GM12878 (cell line): Measurements from ENCODE around the gene CACNA1I. TPM values are rescaled to one million over a fixed set of nuclear protein-coding genes. Genes with fewer than 3 reads are reported as not detected.

Experiments used
- ATAC-seq: fragments of 200-7000 bp; cut with Tn5 transposase; 3 replicates; pipeline ENCODE4 v1.9.1; 2020; ENCODE audit warnings: mild to moderate bottlenecking, moderate library complexity
- BruUV-seq: library from RNA; stranded (reverse); fragments of 400-500 nt; replicated peaks from 2 replicates; lab custom pipeline; 2021; lab: Mats Ljungman, UMichigan
- CTCF ChIA-PET: fragments of 300-600 bp; sonication (Branson Sonifier 250); formaldehyde crosslinking; extraction: SDS; loops from one replicate; lab custom pipeline; 2021; ENCODE audit warnings: inconsistent platforms; lab: Yijun Ruan, JAX
- POLR2A ChIA-PET: fragments of 350-600 bp; formaldehyde crosslinking; extraction: SDS; loops from one replicate; lab custom pipeline; 2021; ENCODE audit warnings: inconsistent platforms; lab: Charles Lee
- RAD21 ChIA-PET: fragments of 300-600 bp; sonication (Branson Sonifier 250); formaldehyde crosslinking; loops from one replicate; lab custom pipeline; 2023; ENCODE audit warnings: antibody characterized with exemption; ENCODE audit not compliant: unreplicated experiment; lab: Charles Lee
- SMC1A ChIA-PET: fragments of 300-600 bp; sonication (Branson Sonifier 250); formaldehyde crosslinking; loops from one replicate; lab custom pipeline; 2023; ENCODE audit not compliant: unreplicated experiment, uncharacterized antibody; lab: Charles Lee
- DNase-seq: peaks from one replicate; pipeline ENCODE4 v3.0.0-alpha.2; 2011; ENCODE audit warnings: low read depth, low spot score
- FAIRE-seq: peaks from 3 replicates; lab custom pipeline; 2011; peaks lifted over from hg19 to GRCh38; lab: Jason Lieb, UNC
- H2AFZ ChIP-seq: 2 replicates; pipeline ENCODE4 v1.6.0; 2011; ENCODE audit warnings: low read depth, low read length, control low read depth; ENCODE audit not compliant: control insufficient read depth
- H3K27ac ChIP-seq: 2 replicates; pipeline ENCODE4 v1.5.1; 2011; ENCODE audit warnings: control low read depth; ENCODE audit not compliant: control insufficient read depth, insufficient read depth
- H3K27me3 ChIP-seq, 2 experiments: replicated peaks in 1 of 2; 2 replicates each; pipeline versions ENCODE4 v1.6.0 to v1.6.1; 2011; ENCODE audit warnings: low read length in 1 of 2; ENCODE audit not compliant: control insufficient read depth in 2 of 2, insufficient read depth in 2 of 2
- H3K36me3 ChIP-seq, 2 experiments: 2 replicates each; pipeline ENCODE4 v1.5.1; 2011; ENCODE audit warnings: low read length in 1 of 2; ENCODE audit not compliant: control insufficient read depth in 2 of 2, insufficient read depth in 2 of 2
- H3K4me1 ChIP-seq: 2 replicates; pipeline ENCODE4 v1.6.1; 2011; ENCODE audit warnings: mild to moderate bottlenecking, low read length, moderate library complexity, mixed read lengths; ENCODE audit not compliant: control insufficient read depth, insufficient read depth
- H3K4me2 ChIP-seq: 2 replicates; pipeline ENCODE4 v1.6.0; 2011; ENCODE audit warnings: control low read depth; ENCODE audit not compliant: control insufficient read depth, insufficient read depth
- H3K4me3 ChIP-seq: fragments of 200-600 bp; sonication (generic); 2 replicates; pipeline ENCODE4 v1.5.1; 2016
- H3K79me2 ChIP-seq: 2 replicates; pipeline ENCODE4 v1.6.0; 2011; ENCODE audit warnings: low read length; ENCODE audit not compliant: control insufficient read depth, insufficient read depth
- H3K9ac ChIP-seq: 2 replicates; pipeline ENCODE4 v1.8.0; 2011; ENCODE audit warnings: low read length, control low read depth, mixed read lengths; ENCODE audit not compliant: control insufficient read depth, insufficient read depth
- H3K9me3 ChIP-seq: replicated peaks from 3 replicates; pipeline ENCODE4 v1.5.1; 2011; ENCODE audit warnings: mild to moderate bottlenecking, low read length; ENCODE audit not compliant: control insufficient read depth, insufficient read depth
- H4K20me1 ChIP-seq: 2 replicates; pipeline ENCODE4 v1.6.0; 2011; ENCODE audit not compliant: control insufficient read depth, insufficient read depth
- CBX5 ChIP-seq: sonication (generic); IDR thresholded peaks from 2 replicates; pipeline ENCODE4 v1.6.1; 2016; ENCODE audit warnings: low read depth, moderate library complexity, mild to moderate bottlenecking, inconsistent platforms
- CEBPB ChIP-seq, 2 experiments: fragments of 150-350 bp in 1 of 2; IDR thresholded peaks; 2 replicates each; pipeline ENCODE4 v1.6.1; 2012 to 2014; ENCODE audit warnings: low read depth in 2 of 2, low read length in 2 of 2, borderline replicate concordance in 1 of 2, inconsistent platforms in 1 of 2
- EP300 ChIP-seq, 2 experiments: fragments of 150-350 bp in 1 of 2; IDR thresholded peaks; 2 replicates each; pipeline ENCODE4 v1.6.1; 2011 to 2012; ENCODE audit warnings: low read depth in 2 of 2, low read length in 2 of 2, borderline replicate concordance in 1 of 2, improper control_type of control experiment in 1 of 2, inconsistent platforms in 1 of 2; ENCODE audit not compliant: control insufficient read depth in 1 of 2
- FOS ChIP-seq: IDR thresholded peaks from 3 replicates; pipeline ENCODE4 v1.6.1; 2011; ENCODE audit warnings: borderline replicate concordance; ENCODE audit not compliant: insufficient read length; ENCODE audit errors: extremely low read depth
- KDM1A ChIP-seq: fragments of 200-600 bp; sonication (generic); IDR thresholded peaks from 2 replicates; pipeline ENCODE4 v1.6.1; 2016; ENCODE audit warnings: borderline replicate concordance
- MXI1 ChIP-seq: fragments of 150-350 bp; IDR thresholded peaks from 2 replicates; pipeline ENCODE4 v1.6.1; 2011; ENCODE audit warnings: low read depth, mild to moderate bottlenecking, inconsistent platforms, low read length, improper control_type of control experiment
- MYB ChIP-seq: fragments of 150-350 bp; IDR thresholded peaks from 2 replicates; pipeline ENCODE4 v1.6.1; 2014; ENCODE audit warnings: mild to moderate bottlenecking, low read depth, low read length, borderline replicate concordance
- NFXL1 ChIP-seq: fragments of 450-650 bp; IDR thresholded peaks from 2 replicates; pipeline ENCODE4 v1.6.1; 2017; ENCODE audit warnings: antibody characterized with exemption, mild to moderate bottlenecking, borderline replicate concordance
- NR2F1 ChIP-seq: fragments of 450-650 bp; conservative IDR thresholded peaks from 2 replicates; pipeline ENCODE4 v1.6.1; 2017; ENCODE audit warnings: mild to moderate bottlenecking
- SIN3A ChIP-seq: IDR thresholded peaks from 2 replicates; pipeline ENCODE4 v1.6.1; 2012; ENCODE audit warnings: low read depth, low read length, improper control_type of control experiment
- SIX5 ChIP-seq: IDR thresholded peaks from 2 replicates; pipeline ENCODE4 v1.6.1; 2011; ENCODE audit warnings: mild to moderate bottlenecking, low read depth, low read length, moderate library complexity; ENCODE audit not compliant: severe bottlenecking
- TCF7 ChIP-seq: IDR thresholded peaks from 2 replicates; pipeline ENCODE4 v1.6.1; 2014; ENCODE audit warnings: antibody characterized with exemption, borderline replicate concordance
- ZBTB4 ChIP-seq: fragments of 450-650 bp; formaldehyde crosslinking; IDR thresholded peaks from 2 replicates; pipeline ENCODE4 v1.4.0; 2022; ENCODE audit warnings: mild to moderate bottlenecking, moderate library complexity
- ZBTB40 ChIP-seq: fragments of 450-650 bp; IDR thresholded peaks from 2 replicates; pipeline ENCODE4 v1.6.1; 2016; ENCODE audit warnings: mild to moderate bottlenecking, moderate library complexity, borderline replicate concordance
- ZNF622 ChIP-seq: fragments of 450-650 bp; IDR thresholded peaks from 2 replicates; pipeline ENCODE4 v1.6.1; 2017; ENCODE audit warnings: mild to moderate bottlenecking, inconsistent platforms
- WGBS: methylation state at CpG from one replicate; pipeline ENCODE4 v1.1.6; 2016; ENCODE audit warnings: low lambda C conversion rate; ENCODE audit not compliant: insufficient replicate concordance, insufficient coverage; ENCODE audit errors: missing lambda C conversion rate; 5-methylcytosine and 5-hydroxymethylcytosine counted together
- in situ Hi-C: fragments of 300-500 bp; cut with MboI; formaldehyde crosslinking; loops from 9 replicates; pipeline ENCODE4 v1.14.3; 2018; ENCODE audit warnings: mixed read lengths
- intact Hi-C: fragments of 100-400 bp; cut with micrococcal nuclease; formaldehyde crosslinking; loops from one replicate; pipeline ENCODE4 v1.14.2; 2022; ENCODE audit not compliant: unreplicated experiment
- polyA plus RNA-seq, 11 experiments: library from polyadenylated mRNA; depleted of rRNA in 4 of 11; unstranded in 6 of 11; stranded (reverse) in 5 of 11; fragments of >200 nt; fragmentation: Nextera tagmentation in 4 of 11; fragmentation: Illumina TruSeq in 1 of 11; extraction: Ambion mirVana in 4 of 11; extraction: Trizol in 1 of 11; gene quantifications; 1 replicate in 1 of 11; 2 replicates in 10 of 11; pipeline versions ENCODE4 v1.2.1 to v1.2.3, GENCODE V29; 2011 to 2016; ENCODE audit warnings: inconsistent platforms in 2 of 11, missing spikeins in 2 of 11, low read depth in 1 of 11
- total RNA-seq, 4 experiments: library from RNA; depleted of rRNA in 3 of 4; stranded (reverse); fragments of >200 nt in 3 of 4; fragmentation: Illumina TruSeq in 1 of 4; extraction: Trizol in 1 of 4; gene quantifications; 2 replicates each; pipeline versions ENCODE4 v1.2.1 to v1.2.3, GENCODE V29; 2013 to 2021

The CACNA1I gene
- total and polyA plus RNA-seq, 10 of the 15 experiments (the other 5 are each of a cell fraction or from before 2014, with no cell fraction given): 0.01 to 0.03 TPM; not detected in 8

GRCh38 chr22:39703928-39704639, 133.5 kb downstream of the CACNA1I start (continued):
- TF ChIP-seq MYB (no peak), EP300 (IDR thresholded peaks at IDR 0.05; ENCODE audit: borderline replicate concordance in 1 of 2, control insufficient read depth in 1 of 2, low read depth in 2 of 2, low read length in 2 of 2) (no peak), ZBTB4 (no peak), NR2F1 (no peak), CBX5 (no peak), MXI1 (no peak)

GRCh38 chr22:39705386-39705785, 134.8 kb downstream of the CACNA1I start:
- DNase-seq: no peak
- H3K4me3 ChIP-seq: no peak overlapping the region
- no peaks in the 10 kb centered on the region for H4K20me1 ChIP-seq
- no peak overlapping the region for H3K4me2 ChIP-seq
- no peak overlapping the region for H3K9ac ChIP-seq
- no peak for FAIRE-seq
- intact Hi-C loops: no loop called here
- H3K79me2 ChIP-seq: no peaks in the 10 kb centered on the region
- no peak overlapping the region for H3K27ac ChIP-seq
- ATAC-seq: no peak
- no peak overlapping the region for H2AFZ ChIP-seq
- SMC1A ChIA-PET: no interaction called here
- H3K36me3 ChIP-seq: no peaks in the 10 kb centered on the region
- CTCF ChIA-PET: no interaction called here
- no peaks in the 10 kb centered on the region for H3K4me1 ChIP-seq
- WGBS: 62% methylated on average over 12 of the region's 12 CpGs
- POLR2A ChIA-PET: no interaction called here
- RAD21 ChIA-PET: interaction anchor here (1.2 kb wide), 1 partner anchor 318 kb away, joined by 3 read pairs; no protein-coding TSS in a partner anchor
- in situ Hi-C loops: no loop called here
- no peaks in the 10 kb centered on the region for H3K9me3 ChIP-seq
- peaks cover 3 to 10% of the 10 kb centered on the region in 2 experiments for H3K27me3 ChIP-seq
- no TSS peak for BruUV-seq
- TF ChIP-seq ZBTB40 (no peak), SIX5 (no peak), ZNF622 (no peak), FOS (no peak), SIN3A (no peak), TCF7 (no peak), KDM1A (no peak), NFXL1 (no peak), CEBPB (IDR thresholded peaks at IDR 0.05; ENCODE audit: borderline replicate concordance in 1 of 2, low read depth in 2 of 2, low read length in 2 of 2) (no peak)
